Measurements from ENCODE around the gene APAF1. TPM values are rescaled to one million over a fixed set of nuclear protein-coding genes. Genes with fewer than 3 reads are reported as not detected.

APAF1 gene
- total and polyA plus RNA-seq, 11 donors, result 2.5 to 11.6 (median 3.7) TPM

- Histone ChIP-seq H3K27me3 (no peaks in the 10 kb centered on the region), H3K4me3 (no peak overlapping the region), H3K4me1 (no peaks in the 10 kb centered on the region), H3K9me3 (peaks cover 0 to 3% (median 0%) of the 10 kb centered on the region in 12 donors), H3K27ac (no peak overlapping the region), H3K36me3 (peaks cover 0 to 55% (median 46%) of the 10 kb centered on the region in 9 donors)
- ATAC-seq (no peak), DNase-seq (no peak)
- intact Hi-C loops (cut with DNase I), result loop anchor here in 1 of 10 donors (10.0 kb wide), 1 partner anchor 259 kb away; no protein-coding TSS in a partner anchor
- TF ChIP-seq POLR2A (IDR thresholded peaks at IDR 0.05), result no peak
- TF ChIP-seq CTCF (IDR thresholded peaks at IDR 0.05), result no peak
- 91 to 95% (median 94%) methylated on average over 6 of the region's 6 CpGs for WGBS, 4 donors
Observed at GRCh38 chr12:98735821-98736220, 90.7 kb downstream of the APAF1 start.

GRCh38 chr12:98736352-98737321 lies 91.5 kb downstream of the APAF1 start:
- peaks cover 0 to 46% (median 38%) of the 10 kb centered on the region in 9 donors for H3K36me3 ChIP-seq
- DNase-seq, result no peak
- WGBS, 4 donors, result 81 to 85% (median 83%) methylated on average over 10 of the region's 10 CpGs
- intact Hi-C loops (cut with DNase I), result loop anchor here in 1 of 10 donors (10.0 kb wide), 1 partner anchor 258 kb away; no protein-coding TSS in a partner anchor
- H3K4me1 ChIP-seq, result no peaks in the 10 kb centered on the region
- H3K27ac ChIP-seq, result no peak overlapping the region
- H3K9me3 ChIP-seq, result peaks cover 0 to 4% (median 0%) of the 10 kb centered on the region in 12 donors
- H3K4me3 ChIP-seq, result no peak overlapping the region
- H3K27me3 ChIP-seq, result peaks cover 0 to 7% (median 0%) of the 10 kb centered on the region in 9 donors
- no peak for ATAC-seq
- no peak for TF ChIP-seq CTCF (IDR thresholded peaks at IDR 0.05)

GRCh38 chr12:98737322-98737712 lies 92.2 kb downstream of the APAF1 start:
- peaks cover 0 to 13% (median 0%) of the 10 kb centered on the region in 9 donors for H3K27me3 ChIP-seq
- 77 to 84% (median 82%) methylated on average over 4 of the region's 4 CpGs for WGBS, 4 donors
- TF ChIP-seq POLR2A (IDR thresholded peaks at IDR 0.05), result no peak
- no peak for TF ChIP-seq CTCF (IDR thresholded peaks at IDR 0.05)

GRCh38 chr12:98738002-98738401 lies 92.9 kb downstream of the APAF1 start:
- Histone ChIP-seq H3K9me3 (peaks cover 0 to 4% (median 0%) of the 10 kb centered on the region in 12 donors), H3K4me3 (no peak overlapping the region), H3K27me3 (peaks cover 0 to 16% (median 0%) of the 10 kb centered on the region in 9 donors), H3K36me3 (peaks cover 0 to 33% (median 25%) of the 10 kb centered on the region in 9 donors), H3K27ac (no peak overlapping the region), H3K4me1 (no peaks in the 10 kb centered on the region)
- intact Hi-C loops (cut with DNase I), result loop anchor here in 1 of 10 donors (10.0 kb wide), 1 partner anchor 257 kb away; no protein-coding TSS in a partner anchor
- ATAC-seq (no peak), DNase-seq (no peak)
- 77 to 94% (median 91%) methylated on average over 3 of the region's 3 CpGs for WGBS, 4 donors
- TF ChIP-seq CTCF (IDR thresholded peaks at IDR 0.05) (no peak), POLR2A (IDR thresholded peaks at IDR 0.05) (no peak)

More at GRCh38 chr12:98737322-98737712, 92.2 kb downstream of the APAF1 start:
- Histone ChIP-seq H3K36me3 (peaks cover 0 to 40% (median 32%) of the 10 kb centered on the region in 9 donors), H3K27ac (no peak overlapping the region), H3K4me1 (no peaks in the 10 kb centered on the region), H3K4me3 (no peak overlapping the region), H3K9me3 (peaks cover 0 to 4% (median 0%) of the 10 kb centered on the region in 12 donors)
- DNase-seq (no peak), ATAC-seq (no peak)
- intact Hi-C loops (cut with DNase I), result loop anchor here in 1 of 10 donors (10.0 kb wide), 1 partner anchor 257 kb away; no protein-coding TSS in a partner anchor
